CD14-positive monocyte (primary cell): ENCODE data around the gene MYL4. TPM values are rescaled to one million over a fixed set of nuclear protein-coding genes. Genes with fewer than 3 reads are reported as not detected.

ENCODE experiments used
- DNase-seq, 3 donors: peaks; one replicate each; pipeline ENCODE4 v3.0.0-alpha.2; 2011 to 2022
- H2AFZ ChIP-seq: 2 replicates; pipeline ENCODE4 v1.6.0; 2012; ENCODE audit warnings: mild to moderate bottlenecking, low read depth, low read length, inconsistent platforms; ENCODE audit not compliant: insufficient read depth, poor library complexity, severe bottlenecking
- H3K27ac ChIP-seq, 2 donors: 1 replicate in 1 of 2; 2 replicates in 1 of 2; pipeline ENCODE4 v1.5.1; 2012 to 2013; ENCODE audit warnings: low read length in 2 of 2, control low read depth in 1 of 2, inconsistent platforms in 1 of 2, low read depth in 1 of 2, mild to moderate bottlenecking in 1 of 2
- H3K27me3 ChIP-seq, 2 donors: one replicate each; pipeline versions ENCODE4 v1.6.0 to v1.6.1; 2011 to 2013; ENCODE audit warnings: low read length in 2 of 2; ENCODE audit not compliant: control insufficient read depth in 2 of 2, insufficient read depth in 2 of 2
- H3K36me3 ChIP-seq, 2 donors: replicated peaks in 1 of 2; 1 replicate in 1 of 2; 2 replicates in 1 of 2; pipeline versions ENCODE4 v1.5.1 to v1.6.1; 2012 to 2013; ENCODE audit warnings: low read length in 2 of 2, control low read depth in 1 of 2, inconsistent platforms in 1 of 2, mild to moderate bottlenecking in 1 of 2; ENCODE audit not compliant: insufficient read depth in 2 of 2, control insufficient read depth in 1 of 2
- H3K4me1 ChIP-seq, 2 donors: 1 replicate in 1 of 2; 2 replicates in 1 of 2; pipeline versions ENCODE4 v1.5.1 to v1.6.1; 2012 to 2013; ENCODE audit warnings: low read length in 2 of 2, control low read depth in 1 of 2, inconsistent platforms in 1 of 2, mild to moderate bottlenecking in 1 of 2, moderate library complexity in 1 of 2; ENCODE audit not compliant: insufficient read depth in 2 of 2, control insufficient read depth in 1 of 2
- H3K4me2 ChIP-seq: replicated peaks from 2 replicates; pipeline ENCODE3; 2012; ENCODE audit warnings: low read length, moderate library complexity, mild to moderate bottlenecking; ENCODE audit not compliant: poor library complexity, severe bottlenecking; ENCODE audit errors: extremely low read depth
- H3K4me3 ChIP-seq, 3 experiments: fragments of 200-600 bp in 1 of 3; sonication (generic) in 1 of 3; replicated peaks in 1 of 3; 1 replicate in 2 of 3; 2 replicates in 1 of 3; pipeline ENCODE4 v1.5.1; 2011 to 2013; ENCODE audit warnings: low read length in 3 of 3, mild to moderate bottlenecking in 3 of 3, control low read depth in 2 of 3, low read depth in 2 of 3, inconsistent platforms in 1 of 3, moderate library complexity in 1 of 3
- H3K79me2 ChIP-seq: 2 replicates; pipeline ENCODE4 v1.6.0; 2012; ENCODE audit warnings: mild to moderate bottlenecking, control low read depth, inconsistent platforms, low read length, moderate library complexity; ENCODE audit not compliant: insufficient read depth
- H3K9ac ChIP-seq: 2 replicates; pipeline ENCODE4 v1.6.0; 2017; ENCODE audit warnings: low read length, mild to moderate bottlenecking; ENCODE audit not compliant: insufficient read depth, poor library complexity, severe bottlenecking
- H3K9me3 ChIP-seq, 2 donors: replicated peaks in 1 of 2; 1 replicate in 1 of 2; 2 replicates in 1 of 2; pipeline versions ENCODE4 v1.5.1 to v1.6.1; 2012 to 2013; ENCODE audit warnings: low read length in 2 of 2, control low read depth in 1 of 2; ENCODE audit not compliant: control insufficient read depth in 1 of 2, insufficient read depth in 1 of 2
- H4K20me1 ChIP-seq: 2 replicates; pipeline ENCODE4 v1.6.0; 2012; ENCODE audit warnings: mild to moderate bottlenecking, low read length, control low read depth, moderate library complexity; ENCODE audit not compliant: insufficient read depth
- H3K27ac Mint-ChIP-seq, 7 donors: one replicate each; pipeline ENCODE4 v1.8.0; 2020; ENCODE audit warnings: mild to moderate bottlenecking in 7 of 7, mixed read lengths in 7 of 7, moderate library complexity in 6 of 7, inconsistent platforms in 2 of 7
- H3K27me3 Mint-ChIP-seq, 3 donors: one replicate each; pipeline ENCODE4 v1.8.0; 2021 to 2022; ENCODE audit warnings: low read depth in 3 of 3, mild to moderate bottlenecking in 3 of 3, mixed read lengths in 3 of 3, moderate library complexity in 3 of 3, inconsistent platforms in 1 of 3
- H3K36me3 Mint-ChIP-seq, 2 donors: one replicate each; pipeline ENCODE4 v1.8.0; 2020; ENCODE audit warnings: mixed read lengths in 2 of 2, inconsistent platforms in 1 of 2, mild to moderate bottlenecking in 1 of 2
- H3K4me1 Mint-ChIP-seq: one replicate; pipeline ENCODE4 v1.8.0; 2020; ENCODE audit warnings: mild to moderate bottlenecking, mixed read lengths
- H3K4me3 Mint-ChIP-seq, 2 donors: one replicate each; pipeline ENCODE4 v1.8.0; 2020; ENCODE audit warnings: mild to moderate bottlenecking in 2 of 2, mixed read lengths in 2 of 2, moderate library complexity in 1 of 2
- H3K9me3 Mint-ChIP-seq, 7 donors: one replicate each; pipeline ENCODE4 v1.8.0; 2020 to 2022; ENCODE audit warnings: mixed read lengths in 7 of 7, mild to moderate bottlenecking in 6 of 7, moderate library complexity in 6 of 7, inconsistent platforms in 2 of 7
- CTCF ChIP-seq: fragments of 200-600 bp; IDR thresholded peaks from one replicate; pipeline ENCODE4 v1.8.0; 2022; ENCODE audit warnings: antibody characterized with exemption, mild to moderate bottlenecking
- WGBS: methylation state at CpG from one replicate; pipeline ENCODE4 v1.1.5; 2013; ENCODE audit warnings: missing lambda C conversion rate; ENCODE audit not compliant: insufficient coverage; 5-methylcytosine and 5-hydroxymethylcytosine counted together
- intact Hi-C, 2 donors: fragments of 100-400 bp; cut with micrococcal nuclease; formaldehyde crosslinking; loops; one replicate each; pipeline versions ENCODE4 v1.15.0 to v1.15.1; 2023
- polyA plus RNA-seq, 3 donors: library from polyadenylated mRNA; depleted of rRNA in 1 of 3; unstranded in 2 of 3; stranded (reverse) in 1 of 3; fragments of 300-500 nt in 2 of 3; fragments of >200 nt in 1 of 3; fragmentation: Illumina TruSeq in 2 of 3; gene quantifications; 1 replicate in 2 of 3; 2 replicates in 1 of 3; pipeline ENCODE4 v1.2.3, GENCODE V29; 2012 to 2021

The MYL4 gene
- polyA plus RNA-seq, 3 donors = 0.43 TPM; not detected in 2

GRCh38 chr17:47252209-47252608 lies 43.1 kb downstream of the MYL4 start:
- intact Hi-C loops = no loop called here
- Mint-ChIP-seq H3K27me3 (peaks cover 50 to 66% (median 56%) of the 10 kb centered on the region in 3 donors), H3K4me3 (peak overlapping the region in 1 of 2 donors; percentile 71), H3K36me3 (peaks cover 6 to 12% of the 10 kb centered on the region in 2 donors), H3K9me3 (peaks cover 0 to 13% (median 2%) of the 10 kb centered on the region in 7 donors), H3K4me1 (peaks cover 8% of the 10 kb centered on the region), H3K27ac (no peak overlapping the region)
- no peak for TF ChIP-seq CTCF
- H3K4me3 ChIP-seq = no peak overlapping the region
- H3K4me2 ChIP-seq = no peak overlapping the region
- H3K79me2 ChIP-seq = no peaks in the 10 kb centered on the region
- H4K20me1 ChIP-seq = no peaks in the 10 kb centered on the region
- peaks cover 9 to 15% of the 10 kb centered on the region in 2 donors for H3K4me1 ChIP-seq
- H3K27me3 ChIP-seq = peaks cover 38 to 49% of the 10 kb centered on the region in 2 donors
- 92% methylated on average over 1 of the region's 1 CpG for WGBS
- peaks cover 0 to 4% of the 10 kb centered on the region in 2 donors for H3K9me3 ChIP-seq
- no peak overlapping the region for H2AFZ ChIP-seq
- no peak for DNase-seq
- H3K9ac ChIP-seq = no peak overlapping the region
- H3K27ac ChIP-seq = no peak overlapping the region
- H3K36me3 ChIP-seq = no peaks in the 10 kb centered on the region

DNA sequence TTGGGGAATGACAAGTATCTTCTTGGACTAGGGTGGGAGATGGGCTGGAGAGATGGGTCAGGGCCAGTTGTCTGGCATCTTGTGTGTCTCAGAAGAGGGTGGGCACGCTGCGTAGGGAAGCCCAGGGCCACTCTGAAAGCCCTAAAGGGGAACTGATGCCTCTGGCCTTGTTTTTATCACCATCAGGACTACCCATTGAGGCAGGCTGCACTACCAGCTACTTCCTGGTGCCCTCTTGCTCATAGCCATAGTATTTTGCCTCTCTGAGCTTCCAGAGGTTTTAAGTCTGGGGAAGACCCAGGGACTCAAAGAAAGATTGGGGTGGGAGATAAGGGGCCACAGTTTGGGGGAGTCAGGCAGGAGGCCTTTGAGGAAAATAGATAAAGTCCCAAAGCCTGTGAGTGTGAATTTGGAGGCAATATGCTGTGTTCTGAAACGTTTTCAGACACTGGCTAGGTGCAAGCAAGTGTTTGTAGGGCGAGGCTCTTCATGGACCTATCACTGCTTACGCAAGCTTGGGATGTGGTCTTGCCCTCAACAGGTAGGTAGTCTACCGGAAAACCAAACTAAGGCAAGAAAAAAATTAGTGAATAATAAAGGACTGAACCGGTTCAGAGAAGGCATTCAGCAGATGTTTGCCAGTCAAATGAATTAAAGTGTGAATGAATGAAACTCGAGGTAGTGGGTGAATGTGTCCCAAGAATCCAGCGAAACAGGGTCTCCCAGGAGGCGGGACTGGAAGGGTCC lies 43.8 kb downstream of the MYL4 start:
- no peak for TF ChIP-seq CTCF
- Mint-ChIP-seq H3K9me3 (peaks cover 0 to 15% (median 2%) of the 10 kb centered on the region in 7 donors), H3K27ac (no peak overlapping the region), H3K4me3 (peak overlapping the region; percentile 45 to 79), H3K36me3 (peaks cover 6 to 12% of the 10 kb centered on the region in 2 donors), H3K4me1 (peaks cover 15% of the 10 kb centered on the region), H3K27me3 (peaks cover 57 to 73% (median 64%) of the 10 kb centered on the region in 3 donors)
- Histone ChIP-seq H3K9me3 (peaks cover 0 to 4% of the 10 kb centered on the region in 2 donors), H2AFZ (peak overlapping the region; percentile 74), H3K9ac (no peak overlapping the region), H3K4me2 (peak overlapping the region; percentile 87), H3K27me3 (peaks cover 45 to 57% of the 10 kb centered on the region in 2 donors), H3K4me3 (peak overlapping the region in 1 of 3 experiments; percentile 75), H3K4me1 (peaks cover 9 to 15% of the 10 kb centered on the region in 2 donors), H4K20me1 (no peaks in the 10 kb centered on the region), H3K27ac (no peak overlapping the region), H3K79me2 (no peaks in the 10 kb centered on the region), H3K36me3 (no peaks in the 10 kb centered on the region)
- no peak for DNase-seq
- 74% methylated on average over 10 of the region's 10 CpGs for WGBS
- intact Hi-C loops = no loop called here
